Osteocyte (in vitro differentiated cells): ENCODE measurements around the gene NCAPH2. TPM values are rescaled to one million over a fixed set of nuclear protein-coding genes. Genes with fewer than 3 reads are reported as not detected.

Experiments used
- DNase-seq: peaks from one replicate; pipeline ENCODE4 v3.0.0; 2021; ENCODE audit warnings: mixed read lengths; ENCODE audit not compliant: unreplicated experiment; ENCODE audit errors: extremely low spot score
- H3K27ac Mint-ChIP-seq: one replicate; pipeline ENCODE4 v1.8.0; 2021; ENCODE audit warnings: mild to moderate bottlenecking, mixed read lengths; ENCODE audit not compliant: unreplicated experiment
- H3K27me3 Mint-ChIP-seq: one replicate; pipeline ENCODE4 v1.8.0; 2021; ENCODE audit warnings: mixed read lengths; ENCODE audit not compliant: unreplicated experiment
- H3K36me3 Mint-ChIP-seq: one replicate; pipeline ENCODE4 v1.8.0; 2021; ENCODE audit warnings: mixed read lengths; ENCODE audit not compliant: unreplicated experiment
- H3K4me1 Mint-ChIP-seq: one replicate; pipeline ENCODE4 v1.8.0; 2021; ENCODE audit warnings: mixed read lengths; ENCODE audit not compliant: unreplicated experiment
- H3K4me3 Mint-ChIP-seq: one replicate; pipeline ENCODE4 v1.8.0; 2021; ENCODE audit warnings: mild to moderate bottlenecking, moderate library complexity, mixed read lengths; ENCODE audit not compliant: unreplicated experiment
- H3K9me3 Mint-ChIP-seq: one replicate; pipeline ENCODE4 v1.8.0; 2021; ENCODE audit warnings: mixed read lengths; ENCODE audit not compliant: unreplicated experiment
- CTCF ChIP-seq: fragments of 200-600 bp; sonication (generic); IDR thresholded peaks from 2 replicates; pipeline ENCODE4 v1.5.0; 2021; ENCODE audit warnings: antibody characterized with exemption, mild to moderate bottlenecking, moderate library complexity
- total RNA-seq: library from RNA; stranded (reverse); gene quantifications from 2 replicates; pipeline ENCODE4 v1.2.1, GENCODE V29; 2021

Gene NCAPH2
- total RNA-seq, 1 donor from 2014 or later: 47.0 TPM

GRCh38 chr22:50503475-50504145 lies 4.4 kb upstream of the NCAPH2 start:
- Mint-ChIP-seq H3K36me3 (peaks cover 1% of the 10 kb centered on the region), H3K27ac (no peak overlapping the region), H3K27me3 (no peaks in the 10 kb centered on the region), H3K4me1 (peaks cover 6% of the 10 kb centered on the region), H3K4me3 (no peak overlapping the region), H3K9me3 (no peaks in the 10 kb centered on the region)
- TF ChIP-seq CTCF: no peak
- DNase-seq: no peak

GRCh38 chr22:50504369-50505211 lies 3.4 kb upstream of the NCAPH2 start:
- H3K36me3 Mint-ChIP-seq: peaks cover 1% of the 10 kb centered on the region

GRCh38 chr22:50505276-50505775 lies 2.7 kb upstream of the NCAPH2 start:
- no peak for DNase-seq
- peaks cover 1% of the 10 kb centered on the region for H3K36me3 Mint-ChIP-seq
- no peak overlapping the region for H3K4me3 Mint-ChIP-seq
- no peak for TF ChIP-seq CTCF
- no peaks in the 10 kb centered on the region for H3K9me3 Mint-ChIP-seq
- peaks cover 16% of the 10 kb centered on the region for H3K4me1 Mint-ChIP-seq
- H3K27ac Mint-ChIP-seq: no peak overlapping the region
- H3K27me3 Mint-ChIP-seq: no peaks in the 10 kb centered on the region

More at GRCh38 chr22:50504369-50505211, 3.4 kb upstream of the NCAPH2 start:
- no peak for TF ChIP-seq CTCF
- DNase-seq: no peak
- Mint-ChIP-seq H3K4me1 (peaks cover 16% of the 10 kb centered on the region), H3K4me3 (no peak overlapping the region), H3K27ac (no peak overlapping the region), H3K9me3 (no peaks in the 10 kb centered on the region), H3K27me3 (no peaks in the 10 kb centered on the region)

- H3K27ac Mint-ChIP-seq: no peak overlapping the region
These were observed 2.0 kb upstream of the NCAPH2 start for GRCh38 chr22:50505776-50506610.

More at GRCh38 chr22:50505776-50506610, 2.0 kb upstream of the NCAPH2 start:
- H3K4me1 Mint-ChIP-seq: peaks cover 16% of the 10 kb centered on the region
- H3K36me3 Mint-ChIP-seq: no peaks in the 10 kb centered on the region
- H3K4me3 Mint-ChIP-seq: peak overlapping the region; percentile 93
- no peak for TF ChIP-seq CTCF
- no peaks in the 10 kb centered on the region for H3K9me3 Mint-ChIP-seq
- no peak for DNase-seq
- H3K27me3 Mint-ChIP-seq: no peaks in the 10 kb centered on the region
